ENCODE measurements around the gene OR2J2. TPM values are rescaled to one million over a fixed set of nuclear protein-coding genes. Genes with fewer than 3 reads are reported as not detected.
"Not testable (repeated sequence)": the region's sequence is repeated elsewhere in the genome, so short reads cannot be mapped to it uniquely, and the experiment has no call there.

OR2J2 gene
- polyA plus RNA-seq, 1 donor (not counting 4 experiments of a cell fraction or from before 2014, with no cell fraction given) = not detected

DNA sequence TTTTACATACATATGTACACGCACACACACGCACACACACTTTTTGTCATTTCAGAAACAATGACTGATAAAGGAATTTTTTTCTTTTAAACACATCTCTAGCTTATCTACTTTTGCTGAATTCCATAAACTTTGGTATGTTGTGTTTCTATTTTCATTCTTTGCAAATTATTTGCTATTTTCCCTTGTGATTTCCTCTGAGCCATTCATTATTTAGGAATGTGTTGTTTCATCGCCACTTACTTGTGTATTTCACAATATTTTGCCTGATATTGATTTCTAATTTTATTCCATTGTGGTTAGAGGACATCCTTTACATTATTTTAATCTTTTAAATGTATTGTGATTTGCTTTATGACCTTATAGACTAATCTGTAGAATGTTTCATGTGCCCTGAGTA, 23.6 kb upstream of the OR2J2 start:
- dilution Hi-C loops (cut with MboI; ENCODE audit: extremely low pct_ligation_motif_present, low sequenced_read_pairs) = no loop called here
- Histone ChIP-seq H3K27me3 (ENCODE audit: control insufficient read depth, extremely low read depth, insufficient read depth, low read length) (no peaks in the 10 kb centered on the region), H3K4me1 (ENCODE audit: control insufficient read depth, extremely low read depth, insufficient read depth, low read length) (no peaks in the 10 kb centered on the region), H3K9me1 (ENCODE audit: control insufficient read depth, extremely low read depth, insufficient read depth, low read length) (no peaks in the 10 kb centered on the region), H3K79me2 (ENCODE audit: control insufficient read depth, insufficient read depth, low read length) (no peaks in the 10 kb centered on the region), H2AFZ (ENCODE audit: control insufficient read depth, low read length) (no peak overlapping the region), H3K9ac (ENCODE audit: control insufficient read depth, extremely low read depth, insufficient read depth, low read length) (no peak overlapping the region), H3K36me3 (ENCODE audit: control insufficient read depth in 2 of 2, extremely low read depth in 1 of 2, insufficient read depth in 2 of 2, low read length in 2 of 2) (no peaks in the 10 kb centered on the region), H3K4me3 (ENCODE audit: control insufficient read depth in 2 of 3, extremely low read depth in 1 of 3, insufficient read depth in 2 of 3, low read depth in 1 of 3, low read length in 3 of 3) (no peak overlapping the region), H3K27ac (ENCODE audit: control insufficient read depth, insufficient read depth, low read length) (no peak overlapping the region), H3K9me3 (ENCODE audit: control insufficient read depth, low read depth, low read length) (no peaks in the 10 kb centered on the region), H3K4me2 (ENCODE audit: control insufficient read depth, extremely low read depth, insufficient read depth, low read depth, low read length) (no peak overlapping the region), H4K20me1 (ENCODE audit: control insufficient read depth, extremely low read depth, insufficient read depth, low read length) (no peaks in the 10 kb centered on the region)
- DNase-seq (ENCODE audit: low read depth, low spot score) = no peak
- FAIRE-seq = no peak
- TF ChIP-seq EZH2 (IDR thresholded peaks at IDR 0.05; ENCODE audit: low read length) = no peak
- TF ChIP-seq, protein P1, sequence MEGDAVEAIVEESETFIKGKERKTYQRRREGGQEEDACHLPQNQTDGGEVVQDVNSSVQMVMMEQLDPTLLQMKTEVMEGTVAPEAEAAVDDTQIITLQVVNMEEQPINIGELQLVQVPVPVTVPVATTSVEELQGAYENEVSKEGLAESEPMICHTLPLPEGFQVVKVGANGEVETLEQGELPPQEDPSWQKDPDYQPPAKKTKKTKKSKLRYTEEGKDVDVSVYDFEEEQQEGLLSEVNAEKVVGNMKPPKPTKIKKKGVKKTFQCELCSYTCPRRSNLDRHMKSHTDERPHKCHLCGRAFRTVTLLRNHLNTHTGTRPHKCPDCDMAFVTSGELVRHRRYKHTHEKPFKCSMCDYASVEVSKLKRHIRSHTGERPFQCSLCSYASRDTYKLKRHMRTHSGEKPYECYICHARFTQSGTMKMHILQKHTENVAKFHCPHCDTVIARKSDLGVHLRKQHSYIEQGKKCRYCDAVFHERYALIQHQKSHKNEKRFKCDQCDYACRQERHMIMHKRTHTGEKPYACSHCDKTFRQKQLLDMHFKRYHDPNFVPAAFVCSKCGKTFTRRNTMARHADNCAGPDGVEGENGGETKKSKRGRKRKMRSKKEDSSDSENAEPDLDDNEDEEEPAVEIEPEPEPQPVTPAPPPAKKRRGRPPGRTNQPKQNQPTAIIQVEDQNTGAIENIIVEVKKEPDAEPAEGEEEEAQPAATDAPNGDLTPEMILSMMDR (optimal IDR thresholded peaks at IDR 0.05 in 1 of 3, IDR thresholded peaks at IDR 0.05 in 1 of 3, conservative IDR thresholded peaks at IDR 0.05 in 1 of 3; ENCODE audit: extremely low read depth in 1 of 3, insufficient read depth in 2 of 3, low read length in 3 of 3) = no peak

DNA sequence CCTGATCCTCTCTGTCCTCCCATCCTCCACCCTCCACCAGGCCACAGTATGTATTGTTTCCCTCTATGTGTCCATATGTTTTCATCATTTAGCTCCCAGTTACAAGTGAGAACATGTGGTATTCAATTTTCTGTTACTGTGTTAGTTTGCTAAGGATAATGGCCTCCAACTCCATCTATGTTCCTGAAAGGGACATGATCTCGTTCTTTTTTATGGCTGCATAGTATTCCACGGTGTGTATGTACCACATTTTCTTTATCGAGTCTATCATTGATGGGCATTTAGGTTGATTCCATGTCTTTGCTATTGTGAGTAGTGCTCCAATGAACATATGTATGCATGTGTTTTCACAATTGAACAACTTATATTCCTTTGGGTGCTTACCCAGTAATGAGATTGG, 21.3 kb upstream of the OR2J2 start:
- H3K4me2 ChIP-seq (ENCODE audit: control insufficient read depth, extremely low read depth, insufficient read depth, low read depth, low read length); dilution Hi-C loops (cut with MboI; ENCODE audit: extremely low pct_ligation_motif_present, low sequenced_read_pairs); H3K79me2 ChIP-seq (ENCODE audit: control insufficient read depth, insufficient read depth, low read length); H3K27ac ChIP-seq (ENCODE audit: control insufficient read depth, insufficient read depth, low read length); H4K20me1 ChIP-seq (ENCODE audit: control insufficient read depth, extremely low read depth, insufficient read depth, low read length); DNase-seq (ENCODE audit: low read depth, low spot score); H3K4me1 ChIP-seq (ENCODE audit: control insufficient read depth, extremely low read depth, insufficient read depth, low read length); H3K9ac ChIP-seq (ENCODE audit: control insufficient read depth, extremely low read depth, insufficient read depth, low read length); H3K9me1 ChIP-seq (ENCODE audit: control insufficient read depth, extremely low read depth, insufficient read depth, low read length); FAIRE-seq; H3K4me3 ChIP-seq (ENCODE audit: control insufficient read depth in 2 of 3, extremely low read depth in 1 of 3, insufficient read depth in 2 of 3, low read depth in 1 of 3, low read length in 3 of 3); H3K27me3 ChIP-seq (ENCODE audit: control insufficient read depth, extremely low read depth, insufficient read depth, low read length); H3K9me3 ChIP-seq (ENCODE audit: control insufficient read depth, low read depth, low read length); H3K36me3 ChIP-seq (ENCODE audit: control insufficient read depth in 2 of 2, extremely low read depth in 1 of 2, insufficient read depth in 2 of 2, low read length in 2 of 2); H2AFZ ChIP-seq (ENCODE audit: control insufficient read depth, low read length): not testable (repeated sequence)

DNA sequence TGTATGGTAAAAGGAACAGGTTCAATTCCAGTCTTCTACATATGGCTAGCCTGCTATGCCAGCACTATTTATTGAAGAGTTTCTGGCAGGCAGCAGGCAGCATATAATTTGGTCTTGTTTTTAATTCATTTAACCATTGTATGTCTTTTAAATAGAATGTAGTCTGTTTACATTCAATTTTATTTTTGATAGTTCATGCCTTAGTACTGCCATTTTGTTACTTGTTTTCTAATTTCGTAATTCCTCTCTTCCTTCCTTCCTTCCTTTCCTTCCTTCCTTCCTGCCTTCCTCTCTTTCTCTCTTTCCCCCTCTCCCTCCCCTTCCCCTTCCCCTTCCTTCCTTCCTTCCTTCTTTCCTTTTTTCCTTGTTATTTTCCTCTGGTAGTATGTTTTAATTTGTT, 17.6 kb upstream of the OR2J2 start:
- no peaks in the 10 kb centered on the region for H3K9me1 ChIP-seq (ENCODE audit: control insufficient read depth, extremely low read depth, insufficient read depth, low read length)
- no peaks in the 10 kb centered on the region for H3K79me2 ChIP-seq (ENCODE audit: control insufficient read depth, insufficient read depth, low read length)
- H3K4me3 ChIP-seq (ENCODE audit: control insufficient read depth in 2 of 3, extremely low read depth in 1 of 3, insufficient read depth in 2 of 3, low read depth in 1 of 3, low read length in 3 of 3) = no peak overlapping the region
- no peak overlapping the region for H2AFZ ChIP-seq (ENCODE audit: control insufficient read depth, low read length)
- no peak overlapping the region for H3K9ac ChIP-seq (ENCODE audit: control insufficient read depth, extremely low read depth, insufficient read depth, low read length)
- TF ChIP-seq, protein P1 (optimal IDR thresholded peaks at IDR 0.05 in 1 of 3, IDR thresholded peaks at IDR 0.05 in 1 of 3, conservative IDR thresholded peaks at IDR 0.05 in 1 of 3; ENCODE audit: extremely low read depth in 1 of 3, insufficient read depth in 2 of 3, low read length in 3 of 3) = no peak
- no peak for TF ChIP-seq EZH2 (IDR thresholded peaks at IDR 0.05; ENCODE audit: low read length)
- no peak for DNase-seq (ENCODE audit: low read depth, low spot score)
- no peak overlapping the region for H3K27ac ChIP-seq (ENCODE audit: control insufficient read depth, insufficient read depth, low read length)
- dilution Hi-C loops (cut with MboI; ENCODE audit: extremely low pct_ligation_motif_present, low sequenced_read_pairs) = no loop called here
- H3K9me3 ChIP-seq (ENCODE audit: control insufficient read depth, low read depth, low read length) = no peaks in the 10 kb centered on the region
- no peak for FAIRE-seq
- H3K36me3 ChIP-seq (ENCODE audit: control insufficient read depth in 2 of 2, extremely low read depth in 1 of 2, insufficient read depth in 2 of 2, low read length in 2 of 2) = no peaks in the 10 kb centered on the region
- no peak overlapping the region for H3K4me2 ChIP-seq (ENCODE audit: control insufficient read depth, extremely low read depth, insufficient read depth, low read depth, low read length)
- no peaks in the 10 kb centered on the region for H4K20me1 ChIP-seq (ENCODE audit: control insufficient read depth, extremely low read depth, insufficient read depth, low read length)
- H3K4me1 ChIP-seq (ENCODE audit: control insufficient read depth, extremely low read depth, insufficient read depth, low read length) = no peaks in the 10 kb centered on the region
- no peaks in the 10 kb centered on the region for H3K27me3 ChIP-seq (ENCODE audit: control insufficient read depth, extremely low read depth, insufficient read depth, low read length)

DNA sequence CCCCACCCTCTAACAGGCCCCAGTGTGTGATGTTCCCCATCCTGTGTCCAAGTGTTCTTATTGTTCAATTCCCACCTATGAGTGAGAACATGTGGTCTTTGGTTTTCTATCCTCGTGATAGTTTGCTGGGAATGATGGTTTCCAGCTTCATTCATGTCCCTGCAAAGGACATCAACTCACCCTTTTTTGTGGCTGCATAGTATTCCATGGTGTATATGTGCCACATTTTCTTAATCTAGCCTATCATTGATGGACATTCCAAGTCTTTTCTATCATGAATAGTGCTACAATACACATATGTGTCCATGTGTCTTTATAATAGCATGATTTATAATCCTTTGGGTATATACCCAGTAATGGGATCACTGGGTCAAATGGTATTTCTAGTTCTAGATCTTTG, 15.5 kb upstream of the OR2J2 start:
- H3K4me2 ChIP-seq (ENCODE audit: control insufficient read depth, extremely low read depth, insufficient read depth, low read depth, low read length); FAIRE-seq; H3K27ac ChIP-seq (ENCODE audit: control insufficient read depth, insufficient read depth, low read length); DNase-seq (ENCODE audit: low read depth, low spot score); H3K9me1 ChIP-seq (ENCODE audit: control insufficient read depth, extremely low read depth, insufficient read depth, low read length); H3K9ac ChIP-seq (ENCODE audit: control insufficient read depth, extremely low read depth, insufficient read depth, low read length); H4K20me1 ChIP-seq (ENCODE audit: control insufficient read depth, extremely low read depth, insufficient read depth, low read length); dilution Hi-C loops (cut with MboI; ENCODE audit: extremely low pct_ligation_motif_present, low sequenced_read_pairs); H3K4me3 ChIP-seq (ENCODE audit: control insufficient read depth in 2 of 3, extremely low read depth in 1 of 3, insufficient read depth in 2 of 3, low read depth in 1 of 3, low read length in 3 of 3); H3K27me3 ChIP-seq (ENCODE audit: control insufficient read depth, extremely low read depth, insufficient read depth, low read length); H3K79me2 ChIP-seq (ENCODE audit: control insufficient read depth, insufficient read depth, low read length); H3K4me1 ChIP-seq (ENCODE audit: control insufficient read depth, extremely low read depth, insufficient read depth, low read length); H2AFZ ChIP-seq (ENCODE audit: control insufficient read depth, low read length); H3K9me3 ChIP-seq (ENCODE audit: control insufficient read depth, low read depth, low read length); H3K36me3 ChIP-seq (ENCODE audit: control insufficient read depth in 2 of 2, extremely low read depth in 1 of 2, insufficient read depth in 2 of 2, low read length in 2 of 2): not testable (repeated sequence)
